BLaER1 treated with 17β-estradiol and CSF1 and Interleukin-3, amounts not matched to agents 10 nM and 100 nM (cell line): ENCODE results near the gene REM2.

Experiments used
- H3K27ac ChIP-seq, 11 experiments: shearing (Covaris generic); formaldehyde crosslinking; 2 replicates each; pipeline ENCODE4 v1.8.1; 2022
- H3K27me3 ChIP-seq, 11 experiments: shearing (Covaris generic); formaldehyde crosslinking; 2 replicates each; pipeline ENCODE4 v1.8.1; 2022
- H3K36me3 ChIP-seq, 11 experiments: shearing (Covaris generic); formaldehyde crosslinking; 2 replicates each; pipeline ENCODE4 v1.8.1; 2022
- H3K4me1 ChIP-seq, 10 experiments: shearing (Covaris generic); formaldehyde crosslinking; 2 replicates each; pipeline ENCODE4 v1.8.1; 2022
- H3K4me2 ChIP-seq, 11 experiments: shearing (Covaris generic); formaldehyde crosslinking; 2 replicates each; pipeline ENCODE4 v1.8.1; 2022
- H3K4me3 ChIP-seq, 10 experiments: shearing (Covaris generic); formaldehyde crosslinking; 2 replicates each; pipeline ENCODE4 v1.8.1; 2022
- H3K9ac ChIP-seq, 11 experiments: shearing (Covaris generic); formaldehyde crosslinking; 2 replicates each; pipeline ENCODE4 v1.8.1; 2022
- H3K9me3 ChIP-seq, 11 experiments: shearing (Covaris generic); formaldehyde crosslinking; replicated peaks in 1 of 11; 2 replicates each; pipeline ENCODE4 v1.8.1; 2022
- H4K20me1 ChIP-seq, 11 experiments: shearing (Covaris generic); formaldehyde crosslinking; 2 replicates each; pipeline ENCODE4 v1.8.1; 2022
- Cebpa-rat ChIP-seq, 11 experiments: shearing (Covaris generic); IDR thresholded peaks; 2 replicates each; pipeline ENCODE4 v1.8.1; 2022

The REM2 gene

DNA sequence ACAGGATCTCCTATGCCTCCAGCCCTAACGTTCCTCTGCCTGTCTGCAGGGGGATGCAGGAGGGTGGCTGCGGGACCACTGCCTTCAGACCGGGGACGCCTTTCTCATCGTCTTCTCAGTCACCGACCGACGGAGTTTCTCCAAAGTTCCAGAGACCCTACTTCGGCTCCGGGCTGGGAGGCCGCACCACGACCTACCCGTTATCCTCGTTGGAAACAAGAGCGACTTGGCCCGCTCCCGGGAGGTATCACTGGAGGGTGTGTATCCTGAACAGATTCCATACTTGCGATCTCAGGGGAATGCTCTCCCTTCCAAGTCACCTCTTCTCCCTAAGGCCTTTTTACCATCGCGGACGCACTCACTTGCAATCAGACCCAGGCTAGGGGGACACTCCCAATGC lies 3.0 kb downstream of the REM2 start:
- no peak for TF ChIP-seq Cebpa-rat (IDR thresholded peaks at IDR 0.05)

DNA sequence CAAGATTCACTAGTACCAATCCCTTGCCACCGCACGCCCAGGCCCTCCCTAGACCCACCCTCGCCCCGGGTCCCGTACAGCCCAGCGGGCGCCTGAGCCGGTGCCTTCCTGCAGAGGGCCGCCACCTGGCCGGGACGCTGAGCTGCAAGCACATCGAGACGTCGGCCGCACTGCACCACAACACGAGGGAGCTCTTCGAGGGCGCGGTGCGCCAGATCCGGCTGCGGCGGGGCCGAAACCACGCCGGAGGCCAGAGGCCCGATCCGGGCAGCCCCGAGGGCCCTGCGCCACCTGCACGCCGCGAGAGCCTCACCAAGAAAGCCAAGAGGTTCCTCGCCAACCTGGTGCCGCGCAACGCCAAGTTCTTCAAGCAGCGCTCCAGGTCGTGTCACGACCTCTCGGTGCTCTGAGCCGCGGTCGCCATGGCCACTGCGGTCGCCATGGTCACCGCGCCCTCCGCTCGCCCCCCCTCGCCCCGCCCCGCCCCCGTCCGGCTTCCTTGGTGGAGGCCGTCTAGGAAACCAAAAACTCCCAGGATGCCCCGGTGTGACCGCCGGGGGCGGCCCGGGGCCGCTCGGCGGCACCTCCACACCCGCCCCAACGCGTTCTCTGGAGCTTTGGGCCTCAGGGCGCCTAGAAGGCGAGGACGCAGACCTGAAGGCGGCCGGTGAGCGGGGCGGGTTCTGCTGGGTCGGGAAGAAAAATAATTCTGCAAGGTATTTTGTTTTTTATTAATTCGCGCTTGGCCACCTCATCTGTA lies 3.7 kb downstream of the REM2 start:
- peaks cover 0 to 14% (median 0%) of the 10 kb centered on the region in 11 experiments; a peak in 8 of 22 replicates for H3K27me3 ChIP-seq
- H4K20me1 ChIP-seq: peaks cover 0 to 7% (median 0%) of the 10 kb centered on the region in 11 experiments; a peak in 1 of 22 replicates
- H3K4me1 ChIP-seq: peaks cover 57 to 90% (median 83%) of the 10 kb centered on the region in 10 experiments
- no peaks in the 10 kb centered on the region for H3K9me3 ChIP-seq
- H3K4me3 ChIP-seq: peak overlapping the region; percentile 37 to 70 (median 54)
- peak overlapping the region; percentile 51 to 72 (median 67) for H3K9ac ChIP-seq
- no peaks in the 10 kb centered on the region for H3K36me3 ChIP-seq
- peak overlapping the region; percentile 72 to 98 (median 91) for H3K4me2 ChIP-seq
- peak overlapping the region in 10 of 11 experiments; percentile 31 to 73 (median 54); a peak in 18 of 22 replicates for H3K27ac ChIP-seq
- TF ChIP-seq Cebpa-rat (IDR thresholded peaks at IDR 0.05): no peak

More for the DNA sequence above, 3.0 kb downstream of the REM2 start:
- peaks cover 0 to 14% (median 0%) of the 10 kb centered on the region in 11 experiments; a peak in 8 of 22 replicates for H3K27me3 ChIP-seq
- H3K4me2 ChIP-seq: peak overlapping the region; percentile 72 to 98 (median 91)
- no peaks in the 10 kb centered on the region for H3K9me3 ChIP-seq
- peaks cover 0 to 7% (median 0%) of the 10 kb centered on the region in 11 experiments; a peak in 2 of 22 replicates for H4K20me1 ChIP-seq
- no peak overlapping the region for H3K27ac ChIP-seq
- peak overlapping the region in 2 of 11 experiments; percentile 62 to 64; a peak in 1 of 22 replicates for H3K9ac ChIP-seq
- H3K36me3 ChIP-seq: 0 out of 22 replicates have a peak, but pooled peaks cover 0 to under 1% (median 0%) of the 10 kb centered on the region in 11 experiments
- peaks cover 59 to 90% (median 83%) of the 10 kb centered on the region in 10 experiments for H3K4me1 ChIP-seq
- peak overlapping the region in 3 of 10 experiments; percentile 37 to 70 (median 59); a peak in 1 of 20 replicates for H3K4me3 ChIP-seq

DNA sequence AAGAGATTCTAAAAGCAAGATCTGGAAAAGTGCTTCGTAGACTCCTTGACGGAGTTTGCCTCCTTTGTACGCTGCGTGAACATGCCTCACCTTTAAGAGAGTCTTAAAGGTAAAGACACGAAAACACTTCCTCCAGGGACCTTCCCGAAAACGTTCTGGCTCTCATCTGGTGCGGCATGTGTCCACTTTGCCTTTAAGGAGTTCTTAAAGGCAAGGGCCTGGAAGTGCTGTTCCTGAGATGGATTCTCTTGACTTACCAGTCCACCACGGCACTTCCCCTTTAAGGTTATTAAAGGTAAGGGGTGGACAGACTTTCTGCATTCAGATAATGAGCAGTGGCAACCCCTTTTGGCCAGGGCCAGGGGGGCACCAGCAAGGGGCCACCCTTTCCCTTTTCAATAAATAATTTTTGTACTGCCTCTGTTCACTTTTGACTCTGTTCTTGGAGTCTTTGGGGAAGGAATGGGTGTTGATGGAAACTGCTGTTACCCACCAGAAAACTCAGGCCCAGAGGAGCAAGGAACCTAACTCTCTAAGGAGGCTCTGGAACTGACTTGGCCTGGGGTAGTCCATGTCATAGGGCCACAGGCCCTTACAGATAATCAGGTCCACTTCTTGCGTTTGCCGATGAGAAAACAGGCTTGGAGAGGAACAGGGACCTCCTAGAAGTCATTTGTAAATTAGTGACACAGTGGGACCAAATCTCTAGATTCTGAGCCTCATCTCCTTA lies 4.4 kb downstream of the REM2 start:
- Histone ChIP-seq H3K9ac (peak overlapping the region; percentile 51 to 72 (median 67)), H3K4me1 (peaks cover 49 to 82% (median 76%) of the 10 kb centered on the region in 10 experiments), H3K27ac (peak overlapping the region in 10 of 11 experiments; percentile 31 to 73 (median 54); a peak in 19 of 22 replicates), H3K36me3 (peaks cover 0 to 3% (median 0%) of the 10 kb centered on the region in 11 experiments; a peak in 2 of 22 replicates), H3K27me3 (peaks cover 0 to 14% (median 0%) of the 10 kb centered on the region in 11 experiments; a peak in 8 of 22 replicates), H3K4me3 (peak overlapping the region; percentile 37 to 70 (median 54)), H4K20me1 (peaks cover 0 to 7% (median 0%) of the 10 kb centered on the region in 11 experiments; a peak in 1 of 22 replicates), H3K4me2 (peak overlapping the region; percentile 72 to 98 (median 91)), H3K9me3 (no peaks in the 10 kb centered on the region)
- no peak for TF ChIP-seq Cebpa-rat (IDR thresholded peaks at IDR 0.05)

DNA sequence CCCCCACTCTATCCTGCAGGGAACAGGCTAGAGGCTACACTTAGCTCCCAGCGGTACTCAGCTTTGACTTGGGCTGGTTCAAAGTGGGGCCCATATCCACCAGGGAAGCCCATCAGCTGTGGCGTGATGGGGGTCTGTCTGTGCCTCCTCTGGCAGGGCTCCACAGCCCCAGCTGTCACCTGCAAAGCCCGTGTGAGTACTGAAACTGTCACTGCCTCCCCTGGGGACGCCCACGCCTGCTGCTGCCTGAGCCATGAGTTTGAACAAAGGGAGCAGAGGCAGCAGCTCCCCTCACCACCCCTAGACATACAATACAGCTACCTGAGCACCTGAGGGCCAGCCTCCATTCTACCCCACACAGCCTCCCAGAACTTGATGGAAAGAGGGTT lies 5.0 kb downstream of the REM2 start:
- Histone ChIP-seq H3K4me2 (peak overlapping the region; percentile 72 to 98 (median 91)), H3K36me3 (peaks cover 0 to 7% (median 0%) of the 10 kb centered on the region in 11 experiments; a peak in 4 of 22 replicates), H3K4me1 (peaks cover 45 to 82% (median 71%) of the 10 kb centered on the region in 10 experiments), H3K27ac (peak overlapping the region in 7 of 11 experiments; percentile 2 to 73 (median 54); a peak in 10 of 22 replicates), H3K9me3 (no peaks in the 10 kb centered on the region), H3K4me3 (peak overlapping the region in 6 of 10 experiments; percentile 5 to 59 (median 44); a peak in 7 of 20 replicates), H3K27me3 (peaks cover 0 to 14% (median 0%) of the 10 kb centered on the region in 11 experiments; a peak in 8 of 22 replicates), H3K9ac (peak overlapping the region in 8 of 11 experiments; percentile 5 to 70 (median 44); a peak in 10 of 22 replicates), H4K20me1 (peaks cover 0 to 7% (median 0%) of the 10 kb centered on the region in 11 experiments; a peak in 1 of 22 replicates)
- no peak for TF ChIP-seq Cebpa-rat (IDR thresholded peaks at IDR 0.05)

DNA sequence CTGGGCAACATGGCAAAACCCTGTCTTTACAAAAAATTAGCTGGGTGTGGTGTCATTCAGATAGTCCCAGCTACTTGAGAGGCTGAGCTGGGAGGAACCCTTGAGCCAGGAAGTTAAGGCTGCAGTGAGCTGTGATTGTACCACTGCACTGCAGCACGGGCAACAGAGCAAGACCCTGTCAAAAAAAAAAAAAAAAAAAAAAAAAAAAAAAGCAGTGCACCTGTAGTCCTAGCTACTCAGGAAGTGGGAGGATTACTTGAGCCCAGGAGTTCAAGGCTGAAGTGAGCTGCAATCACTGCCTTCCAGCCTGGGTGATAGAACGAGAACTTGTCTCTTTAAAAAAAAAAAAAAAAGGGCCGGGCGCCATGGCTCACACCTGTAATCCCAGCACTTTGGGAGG lies 5.6 kb downstream of the REM2 start:
- H3K36me3 ChIP-seq: peaks cover 0 to 13% (median 3%) of the 10 kb centered on the region in 11 experiments; a peak in 8 of 22 replicates
- H3K27me3 ChIP-seq: peaks cover 0 to 14% (median 0%) of the 10 kb centered on the region in 11 experiments; a peak in 8 of 22 replicates
- H3K4me1 ChIP-seq: peaks cover 39 to 76% (median 64%) of the 10 kb centered on the region in 10 experiments
- peak overlapping the region in 4 of 11 experiments; percentile 52 to 73 (median 58); a peak in 7 of 22 replicates for H3K27ac ChIP-seq
- no peaks in the 10 kb centered on the region for H3K9me3 ChIP-seq
- H3K4me2 ChIP-seq: peak overlapping the region; percentile 72 to 98 (median 91); a peak in 21 of 22 replicates
- H3K4me3 ChIP-seq: peak overlapping the region in 1 of 10 experiments; percentile 51; a peak in 1 of 20 replicates
- H4K20me1 ChIP-seq: peaks cover 0 to 7% (median 0%) of the 10 kb centered on the region in 11 experiments; a peak in 1 of 22 replicates
- TF ChIP-seq Cebpa-rat (IDR thresholded peaks at IDR 0.05): no peak
- H3K9ac ChIP-seq: peak overlapping the region in 5 of 11 experiments; percentile 20 to 70 (median 66); a peak in 8 of 22 replicates

DNA sequence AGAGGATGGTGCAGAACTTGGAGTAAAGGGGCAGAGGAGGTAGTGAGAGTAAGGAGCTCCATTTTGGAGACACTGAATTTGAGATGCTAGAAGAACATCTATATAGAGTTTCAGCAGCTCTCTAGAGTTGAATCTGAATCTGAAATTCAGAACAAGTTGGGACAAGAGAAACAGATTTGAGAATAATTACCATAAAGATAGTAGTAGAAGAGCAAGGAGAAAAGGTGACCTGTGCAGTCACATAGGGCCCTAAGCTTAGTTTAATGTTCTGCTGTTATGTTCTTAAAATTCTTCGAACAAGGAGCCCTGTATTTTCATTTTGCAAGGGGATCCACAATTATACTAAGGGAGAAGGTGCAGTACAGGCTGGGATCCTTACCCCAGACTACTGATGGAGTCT lies 7.4 kb downstream of the REM2 start:
- Histone ChIP-seq H3K4me3 (no peak overlapping the region), H3K27ac (no peak overlapping the region), H3K27me3 (peaks cover 0 to 10% (median 0%) of the 10 kb centered on the region in 11 experiments; a peak in 6 of 22 replicates), H4K20me1 (peaks cover 0 to 7% (median 0%) of the 10 kb centered on the region in 11 experiments; a peak in 1 of 22 replicates), H3K36me3 (peaks cover 0 to 25% (median 8%) of the 10 kb centered on the region in 11 experiments; a peak in 15 of 22 replicates), H3K4me1 (peaks cover 26 to 58% (median 47%) of the 10 kb centered on the region in 10 experiments), H3K9me3 (no peaks in the 10 kb centered on the region), H3K9ac (no peak overlapping the region), H3K4me2 (peak overlapping the region in 5 of 11 experiments; percentile 15 to 91 (median 73); a peak in 6 of 22 replicates)
- no peak for TF ChIP-seq Cebpa-rat (IDR thresholded peaks at IDR 0.05)

DNA sequence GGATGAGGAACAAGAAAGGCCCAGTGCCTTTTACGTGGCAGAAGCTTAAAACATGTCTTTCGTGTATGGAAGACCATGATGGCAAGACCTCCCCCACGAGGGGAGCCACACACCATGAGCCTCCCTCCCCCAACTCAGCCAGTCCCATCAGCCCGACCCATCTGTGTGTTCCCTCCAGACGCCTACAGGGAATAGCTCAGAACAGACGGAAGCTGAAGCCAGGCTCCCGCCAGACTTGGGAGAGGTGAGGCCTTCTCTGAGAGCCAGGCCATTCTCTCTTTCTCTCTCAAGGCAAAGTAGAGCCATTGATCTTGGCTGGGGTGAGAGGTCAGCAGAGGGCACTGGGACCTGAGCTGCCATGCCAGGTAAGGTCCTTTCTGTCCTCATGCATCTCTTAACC lies 9.5 kb downstream of the REM2 start:
- H3K27ac ChIP-seq: no peak overlapping the region
- H3K36me3 ChIP-seq: peaks cover 2 to 45% (median 21%) of the 10 kb centered on the region in 11 experiments; a peak in 19 of 22 replicates
- H4K20me1 ChIP-seq: 0 out of 22 replicates have a peak, but pooled peaks cover 0 to 2% (median 0%) of the 10 kb centered on the region in 11 experiments
- no peak overlapping the region for H3K9ac ChIP-seq
- peak overlapping the region in 3 of 11 experiments; percentile 1 to 24 (median 20); a peak in 2 of 22 replicates for H3K4me2 ChIP-seq
- TF ChIP-seq Cebpa-rat (IDR thresholded peaks at IDR 0.05): no peak
- peaks cover 13 to 37% (median 27%) of the 10 kb centered on the region in 10 experiments for H3K4me1 ChIP-seq
- no peak overlapping the region for H3K4me3 ChIP-seq
- H3K9me3 ChIP-seq: no peaks in the 10 kb centered on the region
- no peaks in the 10 kb centered on the region for H3K27me3 ChIP-seq

DNA sequence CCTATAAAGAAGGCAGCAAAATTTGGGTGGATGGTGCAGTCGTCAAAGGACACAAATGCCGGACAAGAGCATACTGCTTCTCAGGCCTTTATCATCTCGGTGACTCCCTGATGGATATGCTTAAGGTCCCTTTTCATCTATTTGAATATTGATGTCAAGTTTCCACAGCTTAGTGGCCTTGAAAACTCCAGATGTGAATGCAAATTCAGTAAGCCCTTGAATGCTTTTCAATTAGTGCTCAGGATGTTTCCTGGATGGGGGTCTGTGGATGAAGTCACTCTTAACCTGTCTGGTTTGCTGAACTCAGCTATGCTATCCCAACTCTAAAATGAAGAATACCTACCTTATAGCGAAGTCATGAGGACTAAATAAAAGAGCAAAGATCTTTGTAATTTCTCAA lies 10.7 kb downstream of the REM2 start:
- Histone ChIP-seq H3K27me3 (no peaks in the 10 kb centered on the region), H3K4me2 (no peak overlapping the region), H3K4me1 (peaks cover 5 to 25% (median 14%) of the 10 kb centered on the region in 10 experiments), H3K9ac (no peak overlapping the region), H3K36me3 (peaks cover 13 to 57% (median 33%) of the 10 kb centered on the region in 11 experiments), H3K9me3 (no peaks in the 10 kb centered on the region), H3K4me3 (no peak overlapping the region), H3K27ac (no peak overlapping the region), H4K20me1 (0 out of 22 replicates have a peak, but pooled peaks cover 0 to 2% (median 0%) of the 10 kb centered on the region in 11 experiments)
- TF ChIP-seq Cebpa-rat (IDR thresholded peaks at IDR 0.05): no peak
